Effector memory CD4-positive, alpha-beta T cell (primary cell): ENCODE results near the gene PRKCB.

Source experiments
- DNase-seq, 3 donors: peaks; one replicate each; pipeline ENCODE4 v3.0.0-alpha.2; 2020
- H3K27ac ChIP-seq: 2 replicates; pipeline ENCODE4 v1.7.0; 2013; ENCODE audit warnings: mild to moderate bottlenecking, low read length, moderate library complexity; ENCODE audit not compliant: insufficient read depth, poor library complexity, severe bottlenecking
- H3K27me3 ChIP-seq: replicated peaks from 2 replicates; pipeline ENCODE4 v1.7.0; 2013; ENCODE audit warnings: mild to moderate bottlenecking, low read length; ENCODE audit not compliant: insufficient read depth, control insufficient read depth, poor library complexity, severe bottlenecking
- H3K36me3 ChIP-seq: 2 replicates; pipeline ENCODE4 v1.7.0; 2013; ENCODE audit warnings: mild to moderate bottlenecking, low read length, moderate library complexity; ENCODE audit not compliant: control insufficient read depth, insufficient read depth
- H3K4me1 ChIP-seq: 2 replicates; pipeline ENCODE4 v1.7.0; 2013; ENCODE audit warnings: low read length, mild to moderate bottlenecking; ENCODE audit not compliant: control insufficient read depth, insufficient read depth, poor library complexity, severe bottlenecking
- H3K4me3 ChIP-seq: 2 replicates; pipeline ENCODE4 v1.7.0; 2013; ENCODE audit warnings: low read length, low read depth, mild to moderate bottlenecking; ENCODE audit not compliant: insufficient read depth, poor library complexity, severe bottlenecking
- H3K9me3 ChIP-seq: 2 replicates; pipeline ENCODE4 v1.7.0; 2013; ENCODE audit warnings: mild to moderate bottlenecking, low read length, moderate library complexity; ENCODE audit not compliant: control insufficient read depth

Gene PRKCB

DNA sequence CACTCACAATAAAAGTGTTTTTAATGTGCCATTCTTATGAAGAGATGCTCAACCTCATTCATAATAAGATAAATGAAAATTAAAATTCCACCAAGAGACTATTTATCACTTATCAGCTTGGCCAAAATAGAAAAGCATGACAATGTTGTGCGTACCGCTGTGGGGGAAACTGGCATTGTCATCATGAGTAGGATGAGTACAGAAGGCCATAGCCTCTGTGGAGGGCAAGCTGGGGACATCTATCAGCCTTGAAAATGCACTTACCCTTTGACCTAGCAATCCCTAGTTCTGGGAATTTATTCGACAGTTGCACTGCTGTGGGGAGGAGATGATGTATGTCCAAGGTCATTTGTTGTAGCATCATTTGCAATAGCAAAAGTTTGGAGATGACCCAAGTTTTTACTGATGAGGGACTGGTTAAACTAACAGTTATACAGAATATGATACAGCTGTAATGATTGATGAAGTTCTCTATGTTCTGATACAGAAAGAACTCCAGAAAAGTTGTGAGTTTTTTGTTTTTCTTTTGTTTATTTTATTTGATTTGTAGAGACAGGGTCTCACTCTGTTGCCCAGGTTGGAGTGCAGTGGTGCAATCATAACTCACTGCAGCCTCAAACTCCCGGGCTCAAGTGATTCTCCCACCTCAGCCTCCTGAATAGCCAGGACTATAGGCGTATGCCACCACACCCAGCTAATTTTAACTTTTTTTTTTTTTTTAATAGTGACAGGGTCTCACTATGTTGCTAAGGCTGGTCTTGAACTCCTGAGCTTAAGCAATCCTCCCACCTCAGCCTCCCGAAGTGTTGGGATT lies 13.7 kb upstream of the PRKCB start:
- Histone ChIP-seq H3K36me3 (no peaks in the 10 kb centered on the region), H3K27me3 (no peaks in the 10 kb centered on the region), H3K4me1 (peaks cover 16% of the 10 kb centered on the region), H3K27ac (no peak overlapping the region), H3K9me3 (no peaks in the 10 kb centered on the region), H3K4me3 (no peak overlapping the region)
- no peak for DNase-seq

DNA sequence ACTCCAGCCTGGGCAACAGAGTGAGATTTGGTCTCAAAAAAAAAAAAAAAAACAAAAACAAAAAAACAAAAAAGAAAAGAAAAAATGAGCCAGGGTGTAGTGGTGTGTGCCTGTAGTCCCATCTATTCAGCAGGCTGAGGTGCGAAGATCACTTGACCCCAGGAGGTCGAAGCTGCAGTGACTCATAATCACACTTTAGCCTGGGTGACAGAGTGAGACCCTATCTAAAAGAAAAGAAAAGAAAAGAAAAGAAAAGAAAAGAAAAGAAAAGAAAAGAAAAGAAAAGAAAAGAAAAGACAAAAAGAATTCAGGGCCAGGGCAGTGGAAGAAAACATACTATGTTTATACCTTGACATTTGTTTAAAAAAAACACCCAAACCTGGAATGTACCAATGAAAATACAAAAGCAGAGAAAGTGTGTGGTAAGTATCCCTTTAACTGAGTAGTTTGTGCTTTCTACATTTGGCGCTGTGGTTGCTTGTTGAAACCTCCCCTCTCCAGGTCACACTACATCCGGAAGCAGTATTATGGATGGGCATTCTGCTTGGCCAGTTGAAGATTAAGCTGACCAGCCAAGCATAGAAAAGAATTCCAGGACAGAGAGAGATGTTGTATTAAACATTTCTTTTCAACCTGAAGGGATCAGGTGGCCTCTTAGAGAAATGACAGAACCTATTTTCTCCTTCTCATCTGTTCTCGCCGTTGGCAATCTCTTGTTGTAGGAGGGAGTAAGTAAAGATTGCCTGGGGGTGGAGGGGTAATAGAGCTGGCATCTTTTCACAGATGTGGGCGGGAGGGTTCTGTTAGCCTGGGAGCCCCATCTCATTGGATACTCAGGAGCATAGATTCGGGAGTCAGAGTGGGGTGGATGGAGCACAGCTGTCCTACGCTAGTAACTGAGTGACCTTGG lies 12.1 kb upstream of the PRKCB start:
- Histone ChIP-seq H3K4me1 (peaks cover 21% of the 10 kb centered on the region), H3K9me3 (no peaks in the 10 kb centered on the region), H3K4me3 (no peak overlapping the region), H3K27ac (no peak overlapping the region), H3K36me3 (no peaks in the 10 kb centered on the region), H3K27me3 (no peaks in the 10 kb centered on the region)
- DNase-seq: no peak

DNA sequence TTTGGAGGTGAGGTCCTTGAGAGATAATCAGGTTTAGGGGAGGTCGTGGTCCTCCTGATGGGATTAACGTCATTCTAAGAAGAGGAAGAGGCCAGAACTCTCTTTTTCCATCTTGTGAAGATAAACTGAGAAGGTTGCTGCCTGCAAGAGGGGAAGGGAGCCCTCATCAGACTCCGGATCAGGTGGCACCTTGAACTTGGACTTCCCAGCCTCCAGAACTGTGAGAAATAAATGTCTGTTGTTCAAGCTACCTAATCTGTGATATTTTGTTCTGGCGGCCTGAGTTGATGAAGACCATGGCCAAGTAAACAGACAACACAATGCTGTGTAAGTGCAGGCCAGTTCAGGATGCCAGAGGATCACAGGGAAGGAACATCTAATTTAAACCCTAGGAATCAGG lies 10.9 kb upstream of the PRKCB start:
- H3K4me3 ChIP-seq: no peak overlapping the region
- no peaks in the 10 kb centered on the region for H3K9me3 ChIP-seq
- H3K36me3 ChIP-seq: no peaks in the 10 kb centered on the region
- H3K4me1 ChIP-seq: peaks cover 21% of the 10 kb centered on the region
- H3K27me3 ChIP-seq: no peaks in the 10 kb centered on the region
- DNase-seq: no peak
- no peak overlapping the region for H3K27ac ChIP-seq

DNA sequence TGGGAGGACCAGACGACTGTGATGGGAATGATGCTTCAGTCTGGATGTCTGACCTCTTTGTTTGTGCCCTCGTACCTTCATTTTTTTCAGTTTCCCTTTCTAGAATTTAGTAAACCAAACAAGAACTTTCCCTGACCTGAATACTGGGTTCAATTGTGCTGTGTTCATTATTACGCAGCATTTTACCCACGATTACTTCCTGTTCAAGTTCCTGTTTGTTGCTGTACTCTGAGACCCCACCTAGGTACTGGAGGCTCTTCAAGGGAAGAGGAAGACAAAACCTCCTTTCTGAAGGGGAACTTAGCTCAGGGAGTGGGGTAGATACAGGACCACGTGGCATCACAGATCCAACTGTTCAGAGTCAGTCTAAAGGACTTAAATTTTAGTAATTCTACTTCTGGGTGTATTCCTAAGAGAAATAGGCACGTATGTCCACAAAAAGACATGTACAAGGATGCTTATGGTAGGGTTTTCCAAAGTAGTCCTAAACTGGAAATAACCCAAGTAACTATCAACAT lies 9.2 kb upstream of the PRKCB start:
- peak overlapping the region; percentile 18 for H3K4me3 ChIP-seq
- H3K27me3 ChIP-seq: no peaks in the 10 kb centered on the region
- no peaks in the 10 kb centered on the region for H3K36me3 ChIP-seq
- H3K27ac ChIP-seq: peak overlapping the region; percentile 39
- H3K4me1 ChIP-seq: peaks cover 21% of the 10 kb centered on the region
- DNase-seq: no peak
- no peaks in the 10 kb centered on the region for H3K9me3 ChIP-seq

DNA sequence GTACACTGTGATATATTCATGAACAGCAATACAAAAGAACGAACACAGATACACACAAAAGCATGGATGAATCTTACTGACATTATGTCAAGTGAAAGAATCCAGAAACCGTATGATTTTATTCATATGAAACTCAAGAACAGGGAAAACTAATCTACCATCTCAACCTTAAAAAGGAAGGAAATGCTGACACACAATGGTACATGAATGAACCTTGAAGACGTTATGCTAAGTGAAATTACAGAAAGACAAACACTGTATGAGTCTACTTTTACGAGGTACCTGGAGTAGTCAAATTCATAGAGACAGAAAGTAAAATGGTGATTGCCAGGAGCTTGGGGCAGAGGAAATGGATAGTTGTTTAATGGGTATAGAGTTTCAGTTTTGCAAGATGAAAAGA lies 8.7 kb upstream of the PRKCB start:
- Histone ChIP-seq H3K4me1 (peaks cover 21% of the 10 kb centered on the region), H3K9me3 (no peaks in the 10 kb centered on the region), H3K27ac (peak overlapping the region; percentile 39), H3K27me3 (no peaks in the 10 kb centered on the region), H3K36me3 (no peaks in the 10 kb centered on the region), H3K4me3 (no peak overlapping the region)
- DNase-seq: no peak

DNA sequence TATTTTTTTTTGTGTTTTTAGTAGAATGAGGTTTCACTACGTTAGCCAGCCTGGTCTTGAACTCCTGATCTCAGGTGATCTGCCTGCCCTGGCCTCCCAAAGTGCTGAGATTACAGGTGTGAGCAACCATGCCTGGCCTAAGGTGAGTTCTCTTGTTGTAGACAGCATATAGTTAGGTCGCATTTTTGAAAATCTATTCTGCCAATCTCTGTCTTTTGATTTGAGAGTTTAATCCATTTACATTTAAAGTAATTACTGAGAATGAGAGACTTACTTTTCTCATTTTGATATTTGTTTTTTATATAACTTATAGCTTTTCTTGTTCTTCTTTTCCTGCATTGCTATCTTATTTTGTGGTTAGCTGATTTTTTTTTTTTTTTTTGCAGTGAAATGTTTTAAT lies 6.3 kb upstream of the PRKCB start:
- Histone ChIP-seq H3K27me3 (no peaks in the 10 kb centered on the region), H3K27ac (no peak overlapping the region), H3K36me3 (no peaks in the 10 kb centered on the region), H3K4me3 (no peak overlapping the region), H3K9me3 (no peaks in the 10 kb centered on the region), H3K4me1 (peaks cover 27% of the 10 kb centered on the region)
- no peak for DNase-seq

DNA sequence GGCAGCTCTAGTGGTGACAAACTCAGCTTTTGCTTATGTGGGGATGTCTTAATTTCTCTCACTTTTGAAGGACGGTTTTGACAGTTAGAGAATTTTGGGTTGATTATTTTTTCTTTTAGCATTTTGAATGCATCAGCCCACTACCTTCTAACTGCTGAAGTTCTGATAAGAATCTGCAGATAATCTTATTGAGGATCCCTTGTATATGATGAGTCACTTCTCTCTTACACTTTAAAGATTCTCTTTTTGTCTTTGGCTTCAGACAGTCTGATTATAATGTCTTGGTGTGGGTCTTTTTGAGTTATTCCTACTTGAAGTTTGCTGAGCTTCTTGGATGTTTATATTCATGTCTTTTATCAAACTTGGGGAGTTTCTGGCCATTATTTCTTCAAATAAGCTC lies 5.5 kb upstream of the PRKCB start:
- H3K9me3 ChIP-seq: no peaks in the 10 kb centered on the region
- no peak overlapping the region for H3K4me3 ChIP-seq
- H3K4me1 ChIP-seq: peaks cover 36% of the 10 kb centered on the region
- no peaks in the 10 kb centered on the region for H3K27me3 ChIP-seq
- H3K36me3 ChIP-seq: no peaks in the 10 kb centered on the region
- DNase-seq: no peak
- no peak overlapping the region for H3K27ac ChIP-seq

DNA sequence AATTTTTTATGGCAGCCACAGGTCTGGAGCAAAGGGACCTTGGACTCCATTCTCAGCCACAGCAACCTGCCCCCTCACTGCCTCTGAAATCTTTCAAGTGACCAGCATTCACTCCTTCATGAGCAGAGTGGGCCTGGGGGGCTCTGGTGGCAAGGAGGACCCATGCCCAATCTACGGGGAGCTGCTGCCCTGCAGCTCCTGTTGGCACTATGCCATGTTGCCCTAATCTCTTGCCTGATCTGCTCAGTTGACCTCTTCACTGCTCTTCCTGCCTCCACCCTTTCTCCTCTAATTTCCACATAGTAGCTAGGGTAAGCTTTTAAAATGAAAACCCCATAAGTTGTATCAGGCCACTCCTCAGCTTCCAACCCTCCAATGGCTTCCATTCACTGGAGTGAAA lies 2.9 kb upstream of the PRKCB start:
- no peaks in the 10 kb centered on the region for H3K27me3 ChIP-seq
- no peak overlapping the region for H3K4me3 ChIP-seq
- no peak overlapping the region for H3K27ac ChIP-seq
- peaks cover 26% of the 10 kb centered on the region for H3K4me1 ChIP-seq
- H3K9me3 ChIP-seq: no peaks in the 10 kb centered on the region
- DNase-seq: no peak
- no peaks in the 10 kb centered on the region for H3K36me3 ChIP-seq

DNA sequence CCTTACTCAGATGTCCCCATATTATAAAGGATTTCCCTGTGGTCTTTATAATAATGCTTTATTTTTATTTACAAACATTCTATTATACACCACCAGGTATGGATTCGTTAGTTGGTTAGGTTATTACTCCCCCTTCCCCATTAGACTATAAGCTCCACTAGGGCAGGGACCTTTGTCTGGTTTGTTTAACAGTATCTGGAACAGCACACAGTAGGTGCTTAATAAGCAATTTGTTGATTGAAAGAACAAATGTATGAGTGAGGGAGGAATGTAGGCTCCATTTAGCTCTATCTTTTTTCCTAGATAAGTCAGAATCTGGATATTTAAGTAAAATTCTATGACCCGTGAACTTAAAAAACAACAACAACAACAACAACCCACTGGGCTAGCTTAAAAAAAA lies 2.3 kb upstream of the PRKCB start:
- no peaks in the 10 kb centered on the region for H3K9me3 ChIP-seq
- no peak overlapping the region for H3K27ac ChIP-seq
- H3K4me1 ChIP-seq: peaks cover 29% of the 10 kb centered on the region
- H3K36me3 ChIP-seq: no peaks in the 10 kb centered on the region
- no peak overlapping the region for H3K4me3 ChIP-seq
- H3K27me3 ChIP-seq: no peaks in the 10 kb centered on the region
- DNase-seq: no peak
